Measurements from ENCODE around the gene SELENOI.
"Not testable (repeated sequence)": the region's sequence is repeated elsewhere in the genome, so short reads cannot be mapped to it uniquely, and the experiment has no call there.

SELENOI gene

DNA sequence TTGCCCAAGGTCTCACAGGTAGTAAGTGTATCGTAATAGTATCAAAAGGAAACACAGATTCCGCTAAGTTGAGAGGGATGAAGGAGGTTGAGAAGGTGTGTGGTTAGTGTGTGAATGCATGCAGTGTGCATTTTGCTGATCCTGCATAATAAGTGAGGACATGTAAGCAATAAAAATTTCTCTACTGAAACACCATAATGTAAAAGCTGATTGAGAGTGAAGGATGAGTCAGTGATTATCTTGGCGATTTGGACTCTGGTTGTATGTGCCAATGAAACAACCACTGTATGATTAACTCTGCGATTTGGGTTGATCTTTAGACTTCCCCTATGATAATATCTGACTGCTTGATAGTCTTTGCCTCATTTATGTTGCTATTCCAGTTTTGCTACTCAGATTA lies 17.4 kb downstream of the SELENOI start:
- Mint-ChIP-seq H3K27ac (no peak overlapping the region), H3K4me1 (ENCODE audit: low read depth) (peaks cover 47% of the 10 kb centered on the region), H3K27me3 (no peaks in the 10 kb centered on the region), H3K9me3 (no peaks in the 10 kb centered on the region), H3K36me3 (ENCODE audit: low read depth) (peaks cover 79% of the 10 kb centered on the region), H3K4me3 (no peak overlapping the region)
- no peak for DNase-seq

GRCh38 chr2:26363958-26364357 lies 18.0 kb downstream of the SELENOI start:
- Mint-ChIP-seq H3K27me3 (no peaks in the 10 kb centered on the region), H3K9me3 (no peaks in the 10 kb centered on the region), H3K36me3 (ENCODE audit: low read depth) (peaks cover 79% of the 10 kb centered on the region), H3K4me1 (ENCODE audit: low read depth) (peaks cover 41% of the 10 kb centered on the region), H3K27ac (no peak overlapping the region), H3K4me3 (no peak overlapping the region)
- DNase-seq, result no peak

GRCh38 chr2:26364669-26365068 lies 18.7 kb downstream of the SELENOI start:
- Mint-ChIP-seq H3K9me3 (no peaks in the 10 kb centered on the region), H3K27me3 (no peaks in the 10 kb centered on the region), H3K27ac (no peak overlapping the region), H3K4me1 (ENCODE audit: low read depth) (peaks cover 33% of the 10 kb centered on the region), H3K4me3 (no peak overlapping the region), H3K36me3 (ENCODE audit: low read depth) (peaks cover 80% of the 10 kb centered on the region)
- DNase-seq, result no peak

DNA sequence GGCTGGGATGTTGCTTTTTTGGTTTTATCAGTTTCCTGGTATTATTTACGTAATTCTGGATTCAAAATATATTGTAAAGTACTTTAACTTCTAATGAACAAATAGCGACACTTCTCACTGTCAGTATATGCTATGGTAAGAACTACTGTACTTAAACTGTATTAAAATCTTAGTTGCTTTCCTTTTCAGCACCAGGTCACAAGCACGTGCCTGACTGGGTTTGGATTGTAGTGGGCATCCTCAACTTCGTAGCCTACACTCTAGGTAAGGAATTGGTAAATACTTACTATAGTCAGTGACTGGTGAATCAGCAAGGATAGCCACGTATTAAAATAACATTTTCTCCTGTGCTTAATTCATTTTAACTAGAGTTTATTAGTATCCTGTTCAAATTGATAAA lies 21.0 kb downstream of the SELENOI start:
- Mint-ChIP-seq H3K27ac (no peak overlapping the region), H3K4me3 (no peak overlapping the region), H3K36me3 (ENCODE audit: low read depth) (peaks cover 72% of the 10 kb centered on the region), H3K4me1 (ENCODE audit: low read depth) (peaks cover 16% of the 10 kb centered on the region), H3K27me3 (no peaks in the 10 kb centered on the region), H3K9me3 (no peaks in the 10 kb centered on the region)
- no peak for DNase-seq

GRCh38 chr2:26369664-26370063 lies 23.7 kb downstream of the SELENOI start:
- not testable (repeated sequence) for H3K27ac Mint-ChIP-seq; H3K27me3 Mint-ChIP-seq; H3K4me1 Mint-ChIP-seq (ENCODE audit: low read depth); H3K9me3 Mint-ChIP-seq; H3K4me3 Mint-ChIP-seq; DNase-seq
- peaks cover 83% of the 10 kb centered on the region for H3K36me3 Mint-ChIP-seq (ENCODE audit: low read depth)

DNA sequence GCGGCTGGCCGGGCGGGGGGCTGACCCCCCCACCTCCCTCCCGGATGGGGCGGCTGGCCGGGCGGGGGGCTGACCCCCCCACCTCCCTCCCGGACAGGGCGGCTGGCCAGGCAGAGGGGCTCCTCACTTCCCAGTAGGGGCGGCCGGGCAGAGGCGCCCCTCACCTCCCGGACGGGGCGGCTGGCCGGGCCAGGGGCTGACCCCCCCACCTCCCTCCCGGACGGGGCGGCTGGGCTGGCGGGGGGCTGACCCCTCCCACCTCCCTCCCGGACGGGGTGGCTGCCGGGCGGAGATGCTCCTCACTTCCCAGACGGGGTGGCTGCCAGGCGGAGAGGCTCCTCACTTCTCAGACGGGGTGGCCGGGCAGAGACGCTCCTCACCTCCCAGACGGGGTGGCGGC lies 25.0 kb downstream of the SELENOI start:
- H3K27me3 Mint-ChIP-seq; H3K4me3 Mint-ChIP-seq; H3K27ac Mint-ChIP-seq; H3K9me3 Mint-ChIP-seq; DNase-seq; H3K4me1 Mint-ChIP-seq (ENCODE audit: low read depth): not testable (repeated sequence)
- H3K36me3 Mint-ChIP-seq (ENCODE audit: low read depth), result peaks cover 83% of the 10 kb centered on the region

GRCh38 chr2:26376799-26377198 lies 30.9 kb downstream of the SELENOI start:
- no peak for DNase-seq
- Mint-ChIP-seq H3K9me3 (no peaks in the 10 kb centered on the region), H3K27me3 (no peaks in the 10 kb centered on the region), H3K4me1 (ENCODE audit: low read depth) (peaks cover 3% of the 10 kb centered on the region), H3K36me3 (ENCODE audit: low read depth) (peaks cover 88% of the 10 kb centered on the region), H3K4me3 (no peak overlapping the region), H3K27ac (no peak overlapping the region)

DNA sequence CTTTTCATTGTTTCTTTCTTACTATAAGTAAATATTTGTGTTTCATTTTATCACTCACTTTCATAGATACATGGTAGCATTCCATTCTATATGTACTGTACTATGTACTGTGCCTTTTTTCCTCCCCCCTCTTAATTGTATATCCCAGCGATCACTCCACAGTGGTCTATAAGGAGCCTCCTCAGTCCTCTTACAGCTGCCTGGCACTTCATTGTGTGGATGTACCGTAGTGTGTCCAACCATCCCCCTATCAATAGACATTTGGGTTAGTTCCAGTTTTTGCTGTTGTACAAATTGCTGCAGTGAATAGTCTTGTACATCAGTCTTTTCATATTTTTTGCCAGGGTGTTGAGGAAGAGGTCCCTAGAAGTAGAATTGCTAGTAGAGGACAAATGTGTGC lies 34.3 kb downstream of the SELENOI start:
- Mint-ChIP-seq H3K27ac (no peak overlapping the region), H3K4me3 (no peak overlapping the region), H3K4me1 (ENCODE audit: low read depth) (peaks cover 6% of the 10 kb centered on the region), H3K9me3 (no peaks in the 10 kb centered on the region), H3K36me3 (ENCODE audit: low read depth) (peaks cover 86% of the 10 kb centered on the region), H3K27me3 (no peaks in the 10 kb centered on the region)
- DNase-seq, result no peak

- DNase-seq, result no peak
- Mint-ChIP-seq H3K36me3 (ENCODE audit: low read depth) (peaks cover 88% of the 10 kb centered on the region), H3K27ac (no peak overlapping the region), H3K4me3 (no peak overlapping the region), H3K4me1 (ENCODE audit: low read depth) (peaks cover 5% of the 10 kb centered on the region), H3K9me3 (no peaks in the 10 kb centered on the region), H3K27me3 (no peaks in the 10 kb centered on the region)
These were observed 36.6 kb downstream of the SELENOI start for GRCh38 chr2:26382564-26382963.

GRCh38 chr2:26384183-26384582 lies 38.2 kb downstream of the SELENOI start:
- Mint-ChIP-seq H3K36me3 (ENCODE audit: low read depth) (peaks cover 90% of the 10 kb centered on the region), H3K4me3 (no peak overlapping the region), H3K27me3 (no peaks in the 10 kb centered on the region), H3K4me1 (ENCODE audit: low read depth) (peaks cover 3% of the 10 kb centered on the region), H3K27ac (peak overlapping the region; percentile 16), H3K9me3 (no peaks in the 10 kb centered on the region)
- DNase-seq, result no peak

DNA sequence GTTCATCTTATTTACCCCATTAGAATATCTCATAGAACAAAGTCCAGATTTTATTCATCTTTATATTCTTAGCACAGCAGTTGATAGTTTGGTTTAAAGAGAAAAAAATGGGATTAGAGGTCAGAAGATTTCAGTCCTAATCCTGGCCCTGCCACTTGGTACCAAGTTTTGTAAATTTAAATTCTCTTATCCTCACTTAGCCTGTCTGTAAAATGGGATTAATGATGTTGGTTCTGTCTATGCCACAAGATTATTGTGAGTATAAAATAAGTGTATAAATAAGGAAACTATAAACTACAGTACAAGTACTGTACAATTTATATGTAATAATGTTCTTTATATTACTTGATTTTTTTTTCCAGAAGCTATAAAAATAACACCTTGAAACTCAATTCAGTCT lies 38.7 kb downstream of the SELENOI start:
- Mint-ChIP-seq H3K4me1 (ENCODE audit: low read depth) (peaks cover 3% of the 10 kb centered on the region), H3K27ac (no peak overlapping the region), H3K4me3 (no peak overlapping the region), H3K9me3 (no peaks in the 10 kb centered on the region), H3K27me3 (no peaks in the 10 kb centered on the region), H3K36me3 (ENCODE audit: low read depth) (peaks cover 92% of the 10 kb centered on the region)
- DNase-seq, result no peak

GRCh38 chr2:26387189-26387588 lies 41.2 kb downstream of the SELENOI start:
- H3K4me1 Mint-ChIP-seq (ENCODE audit: low read depth), result peaks cover 9% of the 10 kb centered on the region
- no peak for DNase-seq
- no peak overlapping the region for H3K27ac Mint-ChIP-seq
- no peaks in the 10 kb centered on the region for H3K27me3 Mint-ChIP-seq
- no peak overlapping the region for H3K4me3 Mint-ChIP-seq
- no peaks in the 10 kb centered on the region for H3K9me3 Mint-ChIP-seq
- H3K36me3 Mint-ChIP-seq (ENCODE audit: low read depth), result peaks cover 92% of the 10 kb centered on the region

DNA sequence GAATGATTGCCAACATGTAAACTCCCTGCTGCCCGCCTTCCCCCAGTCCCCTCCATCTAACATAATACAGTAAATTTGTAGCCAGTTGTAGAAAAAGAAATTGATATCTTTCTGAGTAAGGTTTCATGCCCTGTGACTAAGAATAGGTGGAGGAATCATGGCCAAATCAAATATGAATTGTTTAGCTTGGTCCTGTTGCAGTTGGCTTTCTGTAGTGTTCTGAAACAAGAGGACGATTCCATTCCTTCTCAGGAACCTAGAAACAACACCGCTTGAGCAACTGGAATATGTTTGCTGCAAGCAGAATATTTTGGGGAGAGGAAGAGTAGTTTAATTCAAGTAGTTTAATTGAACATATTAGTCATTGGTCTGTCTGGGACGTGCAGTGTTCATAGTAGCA lies 48.8 kb downstream of the SELENOI start:
- Mint-ChIP-seq H3K4me3 (no peak overlapping the region), H3K27ac (no peak overlapping the region), H3K36me3 (ENCODE audit: low read depth) (peaks cover 58% of the 10 kb centered on the region), H3K9me3 (no peaks in the 10 kb centered on the region), H3K4me1 (ENCODE audit: low read depth) (peaks cover 35% of the 10 kb centered on the region), H3K27me3 (no peaks in the 10 kb centered on the region)
- no peak for DNase-seq

DNA sequence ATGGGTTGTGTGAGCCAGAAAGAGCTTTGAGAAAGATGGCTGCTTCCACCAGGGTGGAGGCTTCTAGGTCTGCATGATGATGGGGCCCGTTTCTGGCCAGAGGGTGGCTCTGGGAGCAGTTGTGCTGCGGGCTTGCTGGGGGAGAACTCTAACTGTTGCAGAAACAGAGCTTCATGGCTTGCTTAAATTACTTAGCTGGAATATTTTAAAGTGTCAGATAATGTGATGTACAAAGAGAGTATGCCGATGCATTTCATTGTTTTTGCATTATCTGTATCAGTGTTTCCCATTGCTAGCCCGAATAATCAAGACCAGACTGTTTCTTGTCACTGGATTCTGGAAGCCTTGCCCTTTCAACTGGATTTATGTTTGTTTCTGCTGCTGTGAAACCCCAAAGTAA lies 49.5 kb downstream of the SELENOI start:
- Mint-ChIP-seq H3K27ac (no peak overlapping the region), H3K9me3 (no peaks in the 10 kb centered on the region), H3K4me3 (no peak overlapping the region), H3K27me3 (peaks cover 1% of the 10 kb centered on the region), H3K4me1 (ENCODE audit: low read depth) (peaks cover 31% of the 10 kb centered on the region), H3K36me3 (ENCODE audit: low read depth) (peaks cover 51% of the 10 kb centered on the region)
- DNase-seq, result no peak

GRCh38 chr2:26396734-26397298 lies 50.9 kb downstream of the SELENOI start:
- Mint-ChIP-seq H3K27ac (peak overlapping the region; percentile 39), H3K36me3 (ENCODE audit: low read depth) (peaks cover 39% of the 10 kb centered on the region)

DNA sequence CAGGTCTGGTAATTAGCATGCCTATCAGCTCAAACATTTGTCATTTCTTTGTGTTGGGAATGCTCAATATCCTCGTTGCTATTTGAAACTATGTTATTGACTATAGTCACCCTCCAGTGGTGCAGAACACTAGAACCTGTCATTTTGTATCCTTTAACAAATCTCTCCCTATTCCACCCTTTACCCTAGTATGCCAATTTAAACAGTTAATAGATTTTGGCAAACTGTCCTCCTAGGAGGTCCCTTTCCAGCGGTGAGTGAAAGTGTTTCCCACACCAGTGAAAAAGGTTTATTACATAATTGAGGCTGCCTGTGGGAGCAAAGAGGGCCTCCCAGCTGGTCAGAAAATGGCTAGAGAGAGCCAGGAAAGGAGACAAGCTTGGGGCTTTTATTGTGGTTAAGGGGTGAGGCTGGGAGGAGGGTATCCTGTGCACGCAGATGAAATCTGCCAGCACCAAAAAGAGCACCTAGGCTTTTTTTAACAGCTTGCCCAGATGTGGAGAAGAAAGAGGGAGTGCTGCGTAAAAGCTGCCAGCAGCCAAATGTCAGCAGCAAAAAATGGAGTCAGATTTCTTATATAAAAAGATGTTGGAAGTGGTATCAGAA lies 53.9 kb downstream of the SELENOI start:
- H3K27ac Mint-ChIP-seq, result no peak overlapping the region
- no peak overlapping the region for H3K4me3 Mint-ChIP-seq
- H3K36me3 Mint-ChIP-seq (ENCODE audit: low read depth), result peaks cover 16% of the 10 kb centered on the region
- H3K4me1 Mint-ChIP-seq (ENCODE audit: low read depth), result peaks cover 27% of the 10 kb centered on the region
- DNase-seq, result no peak
- H3K27me3 Mint-ChIP-seq, result peaks cover 27% of the 10 kb centered on the region
- no peaks in the 10 kb centered on the region for H3K9me3 Mint-ChIP-seq

More at GRCh38 chr2:26396734-26397298, 50.9 kb downstream of the SELENOI start:
- no peaks in the 10 kb centered on the region for H3K9me3 Mint-ChIP-seq
- DNase-seq, result peak; percentile 34
- peak overlapping the region; percentile 27 for H3K4me3 Mint-ChIP-seq
- peaks cover 32% of the 10 kb centered on the region for H3K4me1 Mint-ChIP-seq (ENCODE audit: low read depth)
- H3K27me3 Mint-ChIP-seq, result peaks cover 14% of the 10 kb centered on the region
